HEK293 (cell line): ENCODE measurements around the gene PLD5.

Source experiments
- CTCF ChIA-PET: fragments of 350-600 bp; formaldehyde crosslinking; extraction: SDS; loops from one replicate; lab custom pipeline; 2021; ENCODE audit warnings: antibody characterized with exemption; lab: Yijun Ruan, JAX
- POLR2A ChIA-PET: fragments of 300-600 bp; formaldehyde crosslinking; extraction: SDS; loops from one replicate; lab custom pipeline; 2020; ENCODE audit warnings: antibody characterized with exemption, inconsistent platforms; lab: Yijun Ruan, JAX
- H3K27ac ChIP-seq: fragments of 200-500 bp; sonication (Bioruptor generic); 2 replicates; pipeline ENCODE4 v1.5.1; 2014; ENCODE audit warnings: low read depth, low read length, control low read depth, inconsistent platforms; ENCODE audit errors: extremely low read depth
- H3K36me3 ChIP-seq, 2 experiments: fragments of 200-500 bp in 1 of 2; sonication (Bioruptor generic) in 1 of 2; 1 replicate in 1 of 2; 2 replicates in 1 of 2; pipeline ENCODE4 v1.5.1; 2014 to 2017; ENCODE audit warnings: inconsistent platforms in 2 of 2, low read length in 2 of 2; ENCODE audit not compliant: control insufficient read depth in 2 of 2, insufficient read depth in 1 of 2
- H3K4me1 ChIP-seq: fragments of 200-500 bp; sonication (Bioruptor generic); 2 replicates; pipeline ENCODE4 v1.5.1; 2014; ENCODE audit warnings: mild to moderate bottlenecking, low read length, inconsistent platforms; ENCODE audit not compliant: control insufficient read depth, insufficient read depth
- H3K4me3 ChIP-seq: 2 replicates; pipeline ENCODE4 v1.5.1; 2011; ENCODE audit warnings: low read depth, mild to moderate bottlenecking, control low read depth, low read length, moderate library complexity
- H3K9me3 ChIP-seq: fragments of 200-500 bp; sonication (Bioruptor generic); 2 replicates; pipeline ENCODE4 v1.5.1; 2014; ENCODE audit warnings: low read depth, low read length, inconsistent platforms; ENCODE audit not compliant: control insufficient read depth, insufficient read depth
- SALL2 ChIP-seq: fragments of 450-650 bp; formaldehyde crosslinking; IDR thresholded peaks from 2 replicates; pipeline ENCODE4 v1.5.0; 2017; ENCODE audit warnings: missing biosample characterization, mild to moderate bottlenecking, missing genetic modification characterization, borderline replicate concordance
- ZBTB20 ChIP-seq: fragments of 450-650 bp; formaldehyde crosslinking; IDR thresholded peaks from 2 replicates; pipeline ENCODE4 v1.5.1; 2016; ENCODE audit warnings: missing biosample characterization, missing genetic modification characterization
- ZNF341 ChIP-seq: fragments of 450-650 bp; formaldehyde crosslinking; IDR thresholded peaks from 2 replicates; pipeline ENCODE4; 2016; ENCODE audit warnings: low read depth, missing biosample characterization, missing genetic modification characterization
- ZNF747 ChIP-seq: fragments of 450-650 bp; formaldehyde crosslinking; IDR thresholded peaks from 2 replicates; pipeline ENCODE4 v1.5.1; 2016; ENCODE audit warnings: missing biosample characterization, missing genetic modification characterization
- TF ChIP-seq, protein P1 (sequence below): fragments of 450-650 bp; formaldehyde crosslinking; IDR thresholded peaks from 2 replicates; pipeline ENCODE4 v1.5.1; 2016; ENCODE audit warnings: missing biosample characterization, missing genetic modification characterization
- TF ChIP-seq, protein P2 (sequence below): fragments of 450-650 bp; formaldehyde crosslinking; IDR thresholded peaks from 2 replicates; pipeline ENCODE4 v1.5.1; 2016; ENCODE audit warnings: missing biosample characterization, missing genetic modification characterization
- TF ChIP-seq, protein P3 (sequence below): fragments of 450-650 bp; formaldehyde crosslinking; IDR thresholded peaks from 2 replicates; pipeline ENCODE4 v1.5.1; 2017; ENCODE audit warnings: missing biosample characterization, missing genetic modification characterization
- TF ChIP-seq, protein P4 (sequence below): fragments of 450-650 bp; formaldehyde crosslinking; IDR thresholded peaks from 2 replicates; pipeline ENCODE4 v1.5.1; 2016; ENCODE audit warnings: missing biosample characterization, missing genetic modification characterization, borderline replicate concordance
- TF ChIP-seq, protein P5 (sequence below): fragments of 450-650 bp; formaldehyde crosslinking; IDR thresholded peaks from 2 replicates; pipeline ENCODE4 v1.5.1; 2016; ENCODE audit warnings: missing biosample characterization, missing genetic modification characterization
- TF ChIP-seq, protein P6 (sequence below): fragments of 450-650 bp; formaldehyde crosslinking; IDR thresholded peaks from 2 replicates; pipeline ENCODE4 v1.5.1; 2016; ENCODE audit warnings: missing biosample characterization, missing genetic modification characterization

The PLD5 gene

DNA sequence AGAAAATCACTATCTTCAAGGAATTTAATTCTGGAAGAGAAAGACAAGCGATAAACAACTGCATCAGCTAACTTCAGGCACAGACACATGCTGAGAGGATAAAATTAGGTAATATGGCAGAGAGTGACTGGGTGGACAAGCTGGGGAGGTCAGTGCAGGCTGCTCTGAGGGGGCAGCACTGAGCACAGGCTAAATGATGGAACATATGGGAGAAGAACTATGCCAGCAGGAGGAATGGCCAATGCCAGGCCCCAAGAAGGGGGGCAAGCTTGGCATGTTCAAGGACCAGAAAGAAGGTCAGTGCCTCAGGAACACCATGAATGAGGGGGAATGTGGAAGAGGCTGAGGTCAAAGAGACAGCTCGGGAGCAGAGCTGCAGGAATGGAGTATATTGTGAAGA is 334.9 kb downstream of the PLD5 start:
- H3K9me3 ChIP-seq = no peaks in the 10 kb centered on the region
- peaks cover 6% of the 10 kb centered on the region; the same call in 1 of the 2 replicates for H3K4me1 ChIP-seq
- no peak overlapping the region for H3K27ac ChIP-seq
- H3K36me3 ChIP-seq = no peaks in the 10 kb centered on the region
- H3K4me3 ChIP-seq = no peak overlapping the region
- no peak for TF ChIP-seq ZNF341 (tag by site-specific recombination)
- TF ChIP-seq, protein P1, sequence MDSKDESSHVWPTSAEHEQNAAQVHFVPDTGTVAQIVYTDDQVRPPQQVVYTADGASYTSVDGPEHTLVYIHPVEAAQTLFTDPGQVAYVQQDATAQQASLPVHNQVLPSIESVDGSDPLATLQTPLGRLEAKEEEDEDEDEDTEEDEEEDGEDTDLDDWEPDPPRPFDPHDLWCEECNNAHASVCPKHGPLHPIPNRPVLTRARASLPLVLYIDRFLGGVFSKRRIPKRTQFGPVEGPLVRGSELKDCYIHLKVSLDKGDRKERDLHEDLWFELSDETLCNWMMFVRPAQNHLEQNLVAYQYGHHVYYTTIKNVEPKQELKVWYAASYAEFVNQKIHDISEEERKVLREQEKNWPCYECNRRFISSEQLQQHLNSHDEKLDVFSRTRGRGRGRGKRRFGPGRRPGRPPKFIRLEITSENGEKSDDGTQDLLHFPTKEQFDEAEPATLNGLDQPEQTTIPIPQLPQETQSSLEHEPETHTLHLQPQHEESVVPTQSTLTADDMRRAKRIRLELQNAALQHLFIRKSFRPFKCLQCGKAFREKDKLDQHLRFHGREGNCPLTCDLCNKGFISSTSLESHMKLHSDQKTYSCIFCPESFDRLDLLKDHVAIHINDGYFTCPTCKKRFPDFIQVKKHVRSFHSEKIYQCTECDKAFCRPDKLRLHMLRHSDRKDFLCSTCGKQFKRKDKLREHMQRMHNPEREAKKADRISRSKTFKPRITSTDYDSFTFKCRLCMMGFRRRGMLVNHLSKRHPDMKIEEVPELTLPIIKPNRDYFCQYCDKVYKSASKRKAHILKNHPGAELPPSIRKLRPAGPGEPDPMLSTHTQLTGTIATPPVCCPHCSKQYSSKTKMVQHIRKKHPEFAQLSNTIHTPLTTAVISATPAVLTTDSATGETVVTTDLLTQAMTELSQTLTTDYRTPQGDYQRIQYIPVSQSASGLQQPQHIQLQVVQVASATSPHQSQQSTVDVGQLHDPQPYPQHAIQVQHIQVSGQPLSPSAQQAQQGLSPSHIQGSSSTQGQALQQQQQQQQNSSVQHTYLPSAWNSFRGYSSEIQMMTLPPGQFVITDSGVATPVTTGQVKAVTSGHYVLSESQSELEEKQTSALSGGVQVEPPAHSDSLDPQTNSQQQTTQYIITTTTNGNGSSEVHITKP = 0 out of 2 replicates have a peak, but pooled peaks have one; percentile 18
- POLR2A ChIA-PET = no interaction called here
- CTCF ChIA-PET = interaction anchor here (0.7 to 1.7 kb wide), 2 partner anchors 8 to 27 kb away, joined by 4 to 7 read pairs; no protein-coding TSS in a partner anchor

DNA sequence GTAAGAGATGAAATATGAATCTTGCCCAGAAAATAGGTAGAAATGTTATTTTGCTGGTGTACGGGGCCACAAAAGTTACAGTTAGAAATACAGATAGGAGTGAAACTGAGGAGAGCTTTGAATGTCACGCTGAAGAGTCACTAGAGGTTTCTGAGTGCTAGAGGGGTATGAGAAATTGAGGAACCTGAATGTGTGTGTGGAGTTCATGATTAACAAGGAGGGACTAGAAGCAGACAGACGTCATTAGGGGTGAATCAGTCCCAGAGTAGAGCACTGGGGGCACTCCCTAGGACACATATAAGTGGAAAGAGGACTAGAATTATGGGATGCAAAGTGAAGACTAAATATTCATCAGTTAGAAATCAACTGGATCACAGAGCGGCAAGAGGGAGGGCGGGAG is 336.7 kb downstream of the PLD5 start:
- H3K9me3 ChIP-seq = no peaks in the 10 kb centered on the region

DNA sequence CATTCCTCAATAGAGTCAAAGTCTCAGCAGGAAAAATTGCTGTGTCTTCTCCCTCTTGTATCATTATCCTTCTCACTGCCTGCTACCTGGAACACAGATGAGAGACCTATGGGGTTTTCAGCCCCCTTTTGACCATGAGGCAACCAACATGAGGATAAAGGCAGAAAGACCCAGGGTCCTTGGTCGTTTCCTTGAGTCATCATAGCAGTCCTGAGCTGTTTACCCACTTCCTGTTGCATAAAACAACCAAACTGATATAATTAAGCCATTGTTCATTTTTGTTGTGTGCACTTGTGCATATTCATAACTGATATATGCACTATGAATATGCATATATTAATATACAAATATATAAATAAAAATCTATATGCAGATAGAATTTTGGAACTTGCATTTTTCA is 337.3 kb downstream of the PLD5 start:
- no peak overlapping the region for H3K4me3 ChIP-seq
- H3K36me3 ChIP-seq = no peaks in the 10 kb centered on the region
- ChIA-PET CTCF (no interaction called here), POLR2A (no interaction called here)
- H3K27ac ChIP-seq = no peak overlapping the region
- TF ChIP-seq, protein P2, sequence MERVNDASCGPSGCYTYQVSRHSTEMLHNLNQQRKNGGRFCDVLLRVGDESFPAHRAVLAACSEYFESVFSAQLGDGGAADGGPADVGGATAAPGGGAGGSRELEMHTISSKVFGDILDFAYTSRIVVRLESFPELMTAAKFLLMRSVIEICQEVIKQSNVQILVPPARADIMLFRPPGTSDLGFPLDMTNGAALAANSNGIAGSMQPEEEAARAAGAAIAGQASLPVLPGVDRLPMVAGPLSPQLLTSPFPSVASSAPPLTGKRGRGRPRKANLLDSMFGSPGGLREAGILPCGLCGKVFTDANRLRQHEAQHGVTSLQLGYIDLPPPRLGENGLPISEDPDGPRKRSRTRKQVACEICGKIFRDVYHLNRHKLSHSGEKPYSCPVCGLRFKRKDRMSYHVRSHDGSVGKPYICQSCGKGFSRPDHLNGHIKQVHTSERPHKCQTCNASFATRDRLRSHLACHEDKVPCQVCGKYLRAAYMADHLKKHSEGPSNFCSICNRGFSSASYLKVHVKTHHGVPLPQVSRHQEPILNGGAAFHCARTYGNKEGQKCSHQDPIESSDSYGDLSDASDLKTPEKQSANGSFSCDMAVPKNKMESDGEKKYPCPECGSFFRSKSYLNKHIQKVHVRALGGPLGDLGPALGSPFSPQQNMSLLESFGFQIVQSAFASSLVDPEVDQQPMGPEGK (tag by site-specific recombination) = no peak
- H3K9me3 ChIP-seq = no peaks in the 10 kb centered on the region
- peaks cover 6% of the 10 kb centered on the region; the same call in 1 of the 2 replicates for H3K4me1 ChIP-seq

More for the DNA sequence above, 336.7 kb downstream of the PLD5 start:
- Histone ChIP-seq H3K4me3 (no peak overlapping the region), H3K4me1 (peaks cover 6% of the 10 kb centered on the region; the same call in 1 of the 2 replicates), H3K36me3 (no peaks in the 10 kb centered on the region), H3K27ac (no peak overlapping the region)
- ChIA-PET CTCF (no interaction called here), POLR2A (no interaction called here)
- TF ChIP-seq, protein P3, sequence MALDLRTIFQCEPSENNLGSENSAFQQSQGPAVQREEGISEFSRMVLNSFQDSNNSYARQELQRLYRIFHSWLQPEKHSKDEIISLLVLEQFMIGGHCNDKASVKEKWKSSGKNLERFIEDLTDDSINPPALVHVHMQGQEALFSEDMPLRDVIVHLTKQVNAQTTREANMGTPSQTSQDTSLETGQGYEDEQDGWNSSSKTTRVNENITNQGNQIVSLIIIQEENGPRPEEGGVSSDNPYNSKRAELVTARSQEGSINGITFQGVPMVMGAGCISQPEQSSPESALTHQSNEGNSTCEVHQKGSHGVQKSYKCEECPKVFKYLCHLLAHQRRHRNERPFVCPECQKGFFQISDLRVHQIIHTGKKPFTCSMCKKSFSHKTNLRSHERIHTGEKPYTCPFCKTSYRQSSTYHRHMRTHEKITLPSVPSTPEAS (tag by site-specific recombination) = no peak

DNA sequence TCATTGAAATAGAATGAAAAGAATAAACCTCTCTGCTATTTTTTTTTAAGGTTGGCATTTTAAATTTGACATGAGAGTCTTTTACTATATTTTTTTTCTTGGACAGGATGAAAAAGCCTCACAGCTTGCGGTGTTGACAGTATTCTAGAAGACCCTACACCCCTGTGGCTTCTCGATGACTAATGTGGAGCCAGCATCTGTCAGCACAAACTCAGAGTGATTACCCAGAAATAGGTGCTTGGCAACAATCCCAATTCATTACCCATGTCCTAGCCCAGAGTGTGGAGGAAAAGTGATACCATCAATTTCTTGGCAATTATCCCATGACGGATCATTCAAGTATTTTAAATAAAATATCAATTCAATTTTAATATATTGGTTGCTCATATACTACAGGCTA is 338.8 kb downstream of the PLD5 start:
- Histone ChIP-seq H3K4me1 (peaks cover 6% of the 10 kb centered on the region; the same call in 1 of the 2 replicates), H3K27ac (no peak overlapping the region), H3K36me3 (no peaks in the 10 kb centered on the region), H3K4me3 (no peak overlapping the region), H3K9me3 (no peaks in the 10 kb centered on the region)
- ChIA-PET CTCF (interaction anchor here (0.7 kb wide), 1 partner anchor 8 kb away, joined by 3 read pairs; no protein-coding TSS in a partner anchor), POLR2A (no interaction called here)
- TF ChIP-seq ZNF747 (tag by site-specific recombination) (no peak), ZBTB20 (tag by site-specific recombination) (no peak), SALL2 (tag by site-specific recombination) (no peak)
- TF ChIP-seq, protein P4, sequence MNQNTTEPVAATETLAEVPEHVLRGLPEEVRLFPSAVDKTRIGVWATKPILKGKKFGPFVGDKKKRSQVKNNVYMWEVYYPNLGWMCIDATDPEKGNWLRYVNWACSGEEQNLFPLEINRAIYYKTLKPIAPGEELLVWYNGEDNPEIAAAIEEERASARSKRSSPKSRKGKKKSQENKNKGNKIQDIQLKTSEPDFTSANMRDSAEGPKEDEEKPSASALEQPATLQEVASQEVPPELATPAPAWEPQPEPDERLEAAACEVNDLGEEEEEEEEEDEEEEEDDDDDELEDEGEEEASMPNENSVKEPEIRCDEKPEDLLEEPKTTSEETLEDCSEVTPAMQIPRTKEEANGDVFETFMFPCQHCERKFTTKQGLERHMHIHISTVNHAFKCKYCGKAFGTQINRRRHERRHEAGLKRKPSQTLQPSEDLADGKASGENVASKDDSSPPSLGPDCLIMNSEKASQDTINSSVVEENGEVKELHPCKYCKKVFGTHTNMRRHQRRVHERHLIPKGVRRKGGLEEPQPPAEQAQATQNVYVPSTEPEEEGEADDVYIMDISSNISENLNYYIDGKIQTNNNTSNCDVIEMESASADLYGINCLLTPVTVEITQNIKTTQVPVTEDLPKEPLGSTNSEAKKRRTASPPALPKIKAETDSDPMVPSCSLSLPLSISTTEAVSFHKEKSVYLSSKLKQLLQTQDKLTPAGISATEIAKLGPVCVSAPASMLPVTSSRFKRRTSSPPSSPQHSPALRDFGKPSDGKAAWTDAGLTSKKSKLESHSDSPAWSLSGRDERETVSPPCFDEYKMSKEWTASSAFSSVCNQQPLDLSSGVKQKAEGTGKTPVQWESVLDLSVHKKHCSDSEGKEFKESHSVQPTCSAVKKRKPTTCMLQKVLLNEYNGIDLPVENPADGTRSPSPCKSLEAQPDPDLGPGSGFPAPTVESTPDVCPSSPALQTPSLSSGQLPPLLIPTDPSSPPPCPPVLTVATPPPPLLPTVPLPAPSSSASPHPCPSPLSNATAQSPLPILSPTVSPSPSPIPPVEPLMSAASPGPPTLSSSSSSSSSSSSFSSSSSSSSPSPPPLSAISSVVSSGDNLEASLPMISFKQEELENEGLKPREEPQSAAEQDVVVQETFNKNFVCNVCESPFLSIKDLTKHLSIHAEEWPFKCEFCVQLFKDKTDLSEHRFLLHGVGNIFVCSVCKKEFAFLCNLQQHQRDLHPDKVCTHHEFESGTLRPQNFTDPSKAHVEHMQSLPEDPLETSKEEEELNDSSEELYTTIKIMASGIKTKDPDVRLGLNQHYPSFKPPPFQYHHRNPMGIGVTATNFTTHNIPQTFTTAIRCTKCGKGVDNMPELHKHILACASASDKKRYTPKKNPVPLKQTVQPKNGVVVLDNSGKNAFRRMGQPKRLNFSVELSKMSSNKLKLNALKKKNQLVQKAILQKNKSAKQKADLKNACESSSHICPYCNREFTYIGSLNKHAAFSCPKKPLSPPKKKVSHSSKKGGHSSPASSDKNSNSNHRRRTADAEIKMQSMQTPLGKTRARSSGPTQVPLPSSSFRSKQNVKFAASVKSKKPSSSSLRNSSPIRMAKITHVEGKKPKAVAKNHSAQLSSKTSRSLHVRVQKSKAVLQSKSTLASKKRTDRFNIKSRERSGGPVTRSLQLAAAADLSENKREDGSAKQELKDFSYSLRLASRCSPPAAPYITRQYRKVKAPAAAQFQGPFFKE (tag by site-specific recombination) = no peak
- TF ChIP-seq, protein P5, sequence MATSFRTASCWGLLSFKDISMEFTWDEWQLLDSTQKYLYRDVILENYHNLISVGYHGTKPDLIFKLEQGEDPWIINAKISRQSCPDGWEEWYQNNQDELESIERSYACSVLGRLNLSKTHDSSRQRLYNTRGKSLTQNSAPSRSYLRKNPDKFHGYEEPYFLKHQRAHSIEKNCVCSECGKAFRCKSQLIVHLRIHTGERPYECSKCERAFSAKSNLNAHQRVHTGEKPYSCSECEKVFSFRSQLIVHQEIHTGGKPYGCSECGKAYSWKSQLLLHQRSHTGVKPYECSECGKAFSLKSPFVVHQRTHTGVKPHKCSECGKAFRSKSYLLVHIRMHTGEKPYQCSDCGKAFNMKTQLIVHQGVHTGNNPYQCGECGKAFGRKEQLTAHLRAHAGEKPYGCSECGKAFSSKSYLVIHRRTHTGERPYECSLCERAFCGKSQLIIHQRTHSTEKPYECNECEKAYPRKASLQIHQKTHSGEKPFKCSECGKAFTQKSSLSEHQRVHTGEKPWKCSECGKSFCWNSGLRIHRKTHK (tag by site-specific recombination) = no peak
- TF ChIP-seq, protein P6, sequence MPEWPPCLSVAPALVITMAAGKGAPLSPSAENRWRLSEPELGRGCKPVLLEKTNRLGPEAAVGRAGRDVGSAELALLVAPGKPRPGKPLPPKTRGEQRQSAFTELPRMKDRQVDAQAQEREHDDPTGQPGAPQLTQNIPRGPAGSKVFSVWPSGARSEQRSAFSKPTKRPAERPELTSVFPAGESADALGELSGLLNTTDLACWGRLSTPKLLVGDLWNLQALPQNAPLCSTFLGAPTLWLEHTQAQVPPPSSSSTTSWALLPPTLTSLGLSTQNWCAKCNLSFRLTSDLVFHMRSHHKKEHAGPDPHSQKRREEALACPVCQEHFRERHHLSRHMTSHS (tag by site-specific recombination) = no peak
